CD4-positive, alpha-beta T cell treated with Interleukin-4 for 1 hour (primary cell): ENCODE results near the gene GDPD5.
A peak's percentile ranks its signal among the peaks of the same experiment; 100 is the strongest.

ENCODE experiments used
- DNase-seq, 2 donors: peaks; one replicate each; pipeline ENCODE4 v3.0.0-alpha.2; 2020 to 2022

Gene GDPD5

GRCh38 chr11:75469785-75470405 is 55.8 kb downstream of the GDPD5 start:
- DNase-seq = no peak

GRCh38 chr11:75468534-75469340 is 57.0 kb downstream of the GDPD5 start:
- DNase-seq = no peak

- no peak for DNase-seq
Observed at GRCh38 chr11:75467881-75468280, 57.9 kb downstream of the GDPD5 start.

- DNase-seq = no peak
Observed at GRCh38 chr11:75467311-75467710, 58.4 kb downstream of the GDPD5 start.

GRCh38 chr11:75465701-75466531 is 59.8 kb downstream of the GDPD5 start:
- DNase-seq = no peak

GRCh38 chr11:75463106-75463774 is 62.5 kb downstream of the GDPD5 start:
- DNase-seq = no peak

- DNase-seq = no peak
Observed at GRCh38 chr11:75462117-75462653, 63.6 kb downstream of the GDPD5 start.

GRCh38 chr11:75461151-75461550 is 64.6 kb downstream of the GDPD5 start:
- DNase-seq = no peak

GRCh38 chr11:75456596-75457183 is 69.1 kb downstream of the GDPD5 start:
- DNase-seq = no peak

GRCh38 chr11:75454987-75455386 is 70.8 kb downstream of the GDPD5 start:
- DNase-seq = no peak

- no peak for DNase-seq
Observed at GRCh38 chr11:75453916-75454655, 71.7 kb downstream of the GDPD5 start.

- DNase-seq = peak in 1 of 2 donors; percentile 27
Observed at GRCh38 chr11:75450826-75451821, 74.6 kb downstream of the GDPD5 start.

GRCh38 chr11:75450236-75450635 is 75.5 kb downstream of the GDPD5 start:
- no peak for DNase-seq

- no peak for DNase-seq
Observed at GRCh38 chr11:75449776-75450175, 76.0 kb downstream of the GDPD5 start.

- no peak for DNase-seq
Observed at GRCh38 chr11:75449271-75449670, 76.5 kb downstream of the GDPD5 start.

- DNase-seq = no peak
Observed at GRCh38 chr11:75447415-75447814, 78.3 kb downstream of the GDPD5 start.

- DNase-seq = peak; percentile 66 to 72
Observed at GRCh38 chr11:75445315-75445953, 80.3 kb downstream of the GDPD5 start.

- no peak for DNase-seq
Observed at GRCh38 chr11:75443043-75443442, 82.7 kb downstream of the GDPD5 start.

- no peak for DNase-seq
Observed at GRCh38 chr11:75442161-75442885, 83.4 kb downstream of the GDPD5 start.
